WI38 (cell line): ENCODE results near the gene UBE2S.

ENCODE experiments used
- H3K4me3 ChIP-seq: 2 replicates; pipeline ENCODE4 v1.5.1; 2011; ENCODE audit warnings: low read depth, mild to moderate bottlenecking, control low read depth, low read length
- CTCF ChIP-seq: IDR thresholded peaks from 2 replicates; pipeline ENCODE4 v1.5.1; 2012; ENCODE audit warnings: low read depth, mild to moderate bottlenecking, control low read depth, low read length

UBE2S gene

GRCh38 chr19:55384920-55385723 lies 22.5 kb downstream of the UBE2S start:
- no peak for TF ChIP-seq CTCF
- H3K4me3 ChIP-seq, result peak overlapping the region; percentile 97

- TF ChIP-seq CTCF, result no peak
Measured at GRCh38 chr19:55384131-55384919, 23.3 kb downstream of the UBE2S start, which contains the start of gene TMEM238. TMEM238 (minus strand) TSS chr19:55384292; CDS start chr19:55384259, 33 bp downstream.

GRCh38 chr19:55383279-55384130 lies 24.1 kb downstream of the UBE2S start:
- TF ChIP-seq CTCF, result no peak
- peak overlapping the region; percentile 29 for H3K4me3 ChIP-seq

More at GRCh38 chr19:55384131-55384919, 23.3 kb downstream of the UBE2S start, which contains the start of gene TMEM238:
- peak within 1 kb of the TSS; percentile 97 for H3K4me3 ChIP-seq

- H3K4me3 ChIP-seq, result no peak overlapping the region
- no peak for TF ChIP-seq CTCF
Measured at GRCh38 chr19:55382522-55383054, 25.0 kb downstream of the UBE2S start.

GRCh38 chr19:55382013-55382412 lies 25.6 kb downstream of the UBE2S start:
- TF ChIP-seq CTCF, result no peak
- H3K4me3 ChIP-seq, result no peak overlapping the region

- no peak for TF ChIP-seq CTCF
- no peak overlapping the region for H3K4me3 ChIP-seq
Measured at GRCh38 chr19:55379174-55379573, 28.4 kb downstream of the UBE2S start.
